ENCODE data around the gene CMIP. TPM values are rescaled to one million over a fixed set of nuclear protein-coding genes. Genes with fewer than 3 reads are reported as not detected.

Gene CMIP
- total RNA-seq, 1 experiment from 2014 or later, result 63.7 TPM

- no peak for TF ChIP-seq CTCF (IDR thresholded peaks at IDR 0.05)
- TF ChIP-seq ZNF532 (CRISPR knock-in tag; IDR thresholded peaks at IDR 0.05; ENCODE audit: borderline replicate concordance), result no peak
- no peak for TF ChIP-seq E2F5 (CRISPR knock-in tag; IDR thresholded peaks at IDR 0.05)
- no peak for TF ChIP-seq GTF2I (CRISPR knock-in tag; conservative IDR thresholded peaks at IDR 0.05)
- no peak for TF ChIP-seq ZNF232 (CRISPR knock-in tag; IDR thresholded peaks at IDR 0.05)
- TF ChIP-seq USF2 (CRISPR knock-in tag; IDR thresholded peaks at IDR 0.05), result no peak
- no peak for TF ChIP-seq GRHL2 (CRISPR knock-in tag; IDR thresholded peaks at IDR 0.05; ENCODE audit: insufficient replicate concordance, severe bottlenecking)
- TF ChIP-seq ARID4B (CRISPR knock-in tag; IDR thresholded peaks at IDR 0.05; ENCODE audit: borderline replicate concordance), result no peak
- TF ChIP-seq SMAD4 (CRISPR knock-in tag; IDR thresholded peaks at IDR 0.05), result no peak
- TF ChIP-seq HMGXB4 (CRISPR knock-in tag; IDR thresholded peaks at IDR 0.05), result no peak
These were observed 42.0 kb downstream of the CMIP start (continued) for GRCh38 chr16:81486540-81487061.

GRCh38 chr16:81487301-81487720 is 42.7 kb downstream of the CMIP start:
- H3K4me3 Mint-ChIP-seq, result no peak overlapping the region
- ChIA-PET CTCF (interaction anchor here (0.7 to 1.2 kb wide), 5 partner anchors 27 to 209 kb away, joined by 3 to 4 read pairs (median 3); no protein-coding TSS in a partner anchor), POLR2A (no interaction called here)
- DNase-seq (ENCODE audit: low spot score) (no peak), ATAC-seq (no peak)
- H3K27me3 Mint-ChIP-seq (ENCODE audit: low read depth), result no peaks in the 10 kb centered on the region
- H3K36me3 Mint-ChIP-seq, result peaks cover 6% of the 10 kb centered on the region
- peaks cover 62% of the 10 kb centered on the region for H3K4me1 Mint-ChIP-seq
- 0 out of 2 replicates have a peak, but pooled peaks cover 4% of the 10 kb centered on the region for H3K9me3 Mint-ChIP-seq
- no peak overlapping the region; the same call in 1 of the 2 replicates for H3K27ac Mint-ChIP-seq
- no peak for TF ChIP-seq AFF4 (CRISPR knock-in tag; IDR thresholded peaks at IDR 0.05; ENCODE audit: borderline replicate concordance)
- no peak for TF ChIP-seq ATF2 (CRISPR knock-in tag; IDR thresholded peaks at IDR 0.05; ENCODE audit: borderline replicate concordance, low read depth)
- TF ChIP-seq USF1 (CRISPR knock-in tag; IDR thresholded peaks at IDR 0.05), result no peak

Data from WTC11 (cell line).